ENCODE results near the gene SLC17A7. TPM values are rescaled to one million over a fixed set of nuclear protein-coding genes. Genes with fewer than 3 reads are reported as not detected.

Gene SLC17A7
- total and polyA plus RNA-seq, 2 of the 13 experiments (the other 11 are each of a cell fraction or from before 2014, with no cell fraction given): 0.32 TPM; not detected in 1

GRCh38 chr19:49487277-49488045, 46.1 kb upstream of the SLC17A7 start, which contains the start of gene RPL13A (continued):
- TF ChIP-seq ARNTL (CRISPR knock-in tag; IDR thresholded peaks at IDR 0.05): peak; percentile 34; the same call in 1 of the 2 replicates
- TF ChIP-seq MED13 (CRISPR knock-in tag; IDR thresholded peaks at IDR 0.05): peak; percentile 75; the same call in 1 of the 2 replicates
- peak; percentile 40; the same call in 1 of the 2 replicates for TF ChIP-seq ZNF33A (CRISPR knock-in tag; IDR thresholded peaks at IDR 0.05; ENCODE audit: borderline replicate concordance)
- no peak for TF ChIP-seq ZBTB46 (CRISPR knock-in tag; IDR thresholded peaks at IDR 0.05; ENCODE audit: borderline replicate concordance)
- TF ChIP-seq RFX5 (IDR thresholded peaks at IDR 0.05; ENCODE audit: low read depth, low read length): peak; percentile 63; the same call in 1 of the 2 replicates
- TF ChIP-seq CEBPG (CRISPR knock-in tag; IDR thresholded peaks at IDR 0.05): peak; percentile 96
- TF ChIP-seq ATF2 (CRISPR knock-in tag; IDR thresholded peaks at IDR 0.05): peak; percentile 68
- no peak for TF ChIP-seq ZNF496 (CRISPR knock-in tag; IDR thresholded peaks at IDR 0.05; ENCODE audit: insufficient replicate concordance)
- peak; percentile 85; the same call in 1 of the 2 replicates for TF ChIP-seq MAF1 (CRISPR knock-in tag; IDR thresholded peaks at IDR 0.05; ENCODE audit: borderline replicate concordance)
- TF ChIP-seq SNAPC2 (CRISPR knock-in tag; IDR thresholded peaks at IDR 0.05): 0 out of 2 replicates have a peak, but pooled peaks have one; percentile 34
- peak; percentile 84 for TF ChIP-seq ZNF770 (CRISPR knock-in tag; IDR thresholded peaks at IDR 0.05)
- TF ChIP-seq PHF8 (CRISPR knock-in tag; IDR thresholded peaks at IDR 0.05): peak; percentile 94
- 0 out of 2 replicates have a peak, but pooled peaks have one; percentile 31 for TF ChIP-seq MLXIP (CRISPR knock-in tag; IDR thresholded peaks at IDR 0.05; ENCODE audit: borderline replicate concordance)
- TF ChIP-seq RBM22 (optimal IDR thresholded peaks at IDR 0.05; ENCODE audit: low read length): peak; percentile 21
- TF ChIP-seq STAG1 (CRISPR knock-in tag; IDR thresholded peaks at IDR 0.05): no peak
- TF ChIP-seq TEAD3 (CRISPR knock-in tag; optimal IDR thresholded peaks at IDR 0.05; ENCODE audit: borderline replicate concordance): peak; percentile 65
